ENCODE measurements around the gene NFATC2.
A peak's percentile ranks its signal among the peaks of the same experiment; 100 is the strongest.

The NFATC2 gene

GRCh38 chr20:51391926-51392325 lies 150.6 kb downstream of the NFATC2 start:
- H3K4me2 ChIP-seq (ENCODE audit: low read length) = no peak overlapping the region
- H3K79me2 ChIP-seq (ENCODE audit: control insufficient read depth, low read length) = no peaks in the 10 kb centered on the region
- peaks cover 41% of the 10 kb centered on the region for H3K36me3 ChIP-seq (ENCODE audit: control insufficient read depth, low read length)
- H3K4me1 ChIP-seq (ENCODE audit: control insufficient read depth, low read length) = peaks cover 42% of the 10 kb centered on the region
- H3K9me2 ChIP-seq (replicated peaks; ENCODE audit: control insufficient read depth, low read length) = no peaks in the 10 kb centered on the region
- TF ChIP-seq EZH2phosphoT487 (IDR thresholded peaks at IDR 0.05; ENCODE audit: borderline replicate concordance, low read length) (no peak), CTCF (IDR thresholded peaks at IDR 0.05; ENCODE audit: low read depth, low read length, poor library complexity, severe bottlenecking) (no peak)
- no peaks in the 10 kb centered on the region for H3K27me3 ChIP-seq (ENCODE audit: control insufficient read depth, low read length)
- H3K27ac ChIP-seq (ENCODE audit: low read depth, low read length) = no peak overlapping the region
- H3F3A ChIP-seq (ENCODE audit: control insufficient read depth, insufficient read depth) = peaks cover 11% of the 10 kb centered on the region
- H3K9me3 ChIP-seq (ENCODE audit: control insufficient read depth, insufficient read depth, low read length) = peaks cover 5% of the 10 kb centered on the region; the same call in 1 of the 2 replicates
- H4K20me1 ChIP-seq (ENCODE audit: control insufficient read depth, insufficient read depth, low read depth, low read length) = no peaks in the 10 kb centered on the region
- no peak overlapping the region for H3K4me3 ChIP-seq (ENCODE audit: low read length)

GRCh38 chr20:51389543-51390264 lies 152.8 kb downstream of the NFATC2 start:
- H3F3A ChIP-seq (ENCODE audit: control insufficient read depth, insufficient read depth) = peaks cover 11% of the 10 kb centered on the region
- peaks cover 41% of the 10 kb centered on the region for H3K36me3 ChIP-seq (ENCODE audit: control insufficient read depth, low read length)
- H3K4me3 ChIP-seq (ENCODE audit: low read length) = peak overlapping the region; percentile 18; the same call in 1 of the 2 replicates
- H3K4me1 ChIP-seq (ENCODE audit: control insufficient read depth, low read length) = peaks cover 64% of the 10 kb centered on the region
- no peaks in the 10 kb centered on the region for H3K27me3 ChIP-seq (ENCODE audit: control insufficient read depth, low read length)
- H3K4me2 ChIP-seq (ENCODE audit: low read length) = peak overlapping the region; percentile 37
- TF ChIP-seq CTCF (IDR thresholded peaks at IDR 0.05; ENCODE audit: low read depth, low read length, poor library complexity, severe bottlenecking) (no peak), EZH2phosphoT487 (IDR thresholded peaks at IDR 0.05; ENCODE audit: borderline replicate concordance, low read length) (no peak)
- no peaks in the 10 kb centered on the region for H4K20me1 ChIP-seq (ENCODE audit: control insufficient read depth, insufficient read depth, low read depth, low read length)
- peak overlapping the region; percentile 91 for H3K27ac ChIP-seq (ENCODE audit: low read depth, low read length)
- H3K79me2 ChIP-seq (ENCODE audit: control insufficient read depth, low read length) = no peaks in the 10 kb centered on the region
- H3K9me2 ChIP-seq (replicated peaks; ENCODE audit: control insufficient read depth, low read length) = no peaks in the 10 kb centered on the region
- peaks cover 5% of the 10 kb centered on the region; the same call in 1 of the 2 replicates for H3K9me3 ChIP-seq (ENCODE audit: control insufficient read depth, insufficient read depth, low read length)

GRCh38 chr20:51388756-51389542 lies 153.6 kb downstream of the NFATC2 start:
- peaks cover 5% of the 10 kb centered on the region; the same call in 1 of the 2 replicates for H3K9me3 ChIP-seq (ENCODE audit: control insufficient read depth, insufficient read depth, low read length)
- 0 out of 2 replicates have a peak overlapping the region, but pooled peaks have one; percentile 2 for H3K4me3 ChIP-seq (ENCODE audit: low read length)
- TF ChIP-seq CTCF (IDR thresholded peaks at IDR 0.05; ENCODE audit: low read depth, low read length, poor library complexity, severe bottlenecking) (no peak), EZH2phosphoT487 (IDR thresholded peaks at IDR 0.05; ENCODE audit: borderline replicate concordance, low read length) (no peak)
- H3K9me2 ChIP-seq (replicated peaks; ENCODE audit: control insufficient read depth, low read length) = no peaks in the 10 kb centered on the region
- H4K20me1 ChIP-seq (ENCODE audit: control insufficient read depth, insufficient read depth, low read depth, low read length) = no peaks in the 10 kb centered on the region
- peaks cover 11% of the 10 kb centered on the region for H3F3A ChIP-seq (ENCODE audit: control insufficient read depth, insufficient read depth)
- H3K4me1 ChIP-seq (ENCODE audit: control insufficient read depth, low read length) = peaks cover 72% of the 10 kb centered on the region
- peak overlapping the region; percentile 37 for H3K4me2 ChIP-seq (ENCODE audit: low read length)
- peak overlapping the region; percentile 91 for H3K27ac ChIP-seq (ENCODE audit: low read depth, low read length)
- no peaks in the 10 kb centered on the region for H3K79me2 ChIP-seq (ENCODE audit: control insufficient read depth, low read length)
- H3K27me3 ChIP-seq (ENCODE audit: control insufficient read depth, low read length) = no peaks in the 10 kb centered on the region
- H3K36me3 ChIP-seq (ENCODE audit: control insufficient read depth, low read length) = peaks cover 41% of the 10 kb centered on the region

All from DOHH2 (cell line).